Placental epithelial cell (primary cell): Measurements from ENCODE around the gene KRTAP4-12. TPM values are rescaled to one million over a fixed set of nuclear protein-coding genes. Genes with fewer than 3 reads are reported as not detected.

ENCODE experiments used
- total RNA-seq: library from RNA; depleted of rRNA; stranded (reverse); fragments of >200 nt; gene quantifications from 2 replicates; pipeline ENCODE4 v1.2.3, GENCODE V29; 2012

KRTAP4-12 gene
- not detected in 2 replicates for total RNA-seq

GRCh38 chr17:41123991-41124371 lies at the start of gene KRTAP4-12:
Gene KRTAP4-12, minus strand, starts transcription at chr17:41124182. Its CDS starts 60 bp downstream, at chr17:41124122.

DNA sequence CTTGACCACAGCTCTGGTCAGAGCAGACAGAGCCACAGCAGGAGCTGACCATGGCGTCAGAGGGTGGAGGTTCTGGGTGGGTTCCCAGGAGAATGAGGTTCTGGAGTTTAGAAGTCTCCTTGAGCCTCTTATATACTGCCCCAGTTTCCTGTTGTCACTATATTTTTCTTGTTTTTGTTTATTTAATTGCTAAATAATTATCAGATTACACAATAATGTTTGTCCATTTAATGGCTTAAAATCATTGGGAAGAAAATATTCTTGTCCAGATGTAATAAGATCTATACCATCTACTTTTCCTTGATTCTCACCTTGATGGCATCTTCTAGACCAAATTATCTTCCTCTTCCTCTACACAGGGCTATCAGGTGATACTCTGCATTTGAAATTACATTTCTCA lies 44.1 kb upstream of the KRTAP4-12 start, which contains the start of gene KRTAP4-3:
KRTAP4-3 (minus strand) TSS at position 101 of the 400 bp plus-strand sequence; CDS start at position 52, 49 bp downstream.

GRCh38 chr17:41160648-41161047 lies 36.7 kb upstream of the KRTAP4-12 start, which contains the start of gene KRTAP4-4:
Gene KRTAP4-4, minus strand, starts transcription at chr17:41160748. Its CDS starts 57 bp downstream, at chr17:41160691.

DNA sequence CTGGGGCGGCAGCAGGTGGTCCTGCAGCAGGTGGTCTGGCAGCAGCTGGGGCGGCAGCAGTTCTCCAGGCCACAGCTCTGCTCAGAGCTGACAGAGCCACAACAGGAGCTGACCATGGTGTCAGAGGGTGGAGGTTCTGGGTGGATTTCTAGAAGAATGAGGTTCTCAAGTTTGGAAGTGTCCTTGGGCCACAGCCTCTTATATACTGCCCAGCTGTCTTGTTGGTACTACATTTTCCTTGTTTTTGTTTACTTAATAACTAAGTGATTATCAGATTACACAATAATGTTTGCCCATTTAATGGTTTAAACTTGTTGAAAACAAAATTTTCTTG lies 25.6 kb upstream of the KRTAP4-12 start, which contains the start of gene KRTAP4-5:
KRTAP4-5 (minus strand) TSS at position 174 of the 334 bp plus-strand sequence; CDS start at position 116, 58 bp downstream.

GRCh38 chr17:41140360-41141131 lies 16.6 kb upstream of the KRTAP4-12 start, which contains the start of gene KRTAP4-6:
Gene KRTAP4-6, minus strand, starts transcription at chr17:41140544. Its CDS starts 57 bp downstream, at chr17:41140487.

GRCh38 chr17:41117846-41118386 lies 6.1 kb downstream of the KRTAP4-12 start, which contains the start of gene KRTAP4-11:
Gene KRTAP4-11, minus strand, starts transcription at chr17:41118373. Its CDS starts 58 bp downstream, at chr17:41118315.

GRCh38 chr17:41105347-41105746 lies 18.6 kb downstream of the KRTAP4-12 start, which contains the start of gene KRTAP4-9:
Gene KRTAP4-9, plus strand, starts transcription at chr17:41105389. Its CDS starts 0 bp downstream, at chr17:41105389.

DNA sequence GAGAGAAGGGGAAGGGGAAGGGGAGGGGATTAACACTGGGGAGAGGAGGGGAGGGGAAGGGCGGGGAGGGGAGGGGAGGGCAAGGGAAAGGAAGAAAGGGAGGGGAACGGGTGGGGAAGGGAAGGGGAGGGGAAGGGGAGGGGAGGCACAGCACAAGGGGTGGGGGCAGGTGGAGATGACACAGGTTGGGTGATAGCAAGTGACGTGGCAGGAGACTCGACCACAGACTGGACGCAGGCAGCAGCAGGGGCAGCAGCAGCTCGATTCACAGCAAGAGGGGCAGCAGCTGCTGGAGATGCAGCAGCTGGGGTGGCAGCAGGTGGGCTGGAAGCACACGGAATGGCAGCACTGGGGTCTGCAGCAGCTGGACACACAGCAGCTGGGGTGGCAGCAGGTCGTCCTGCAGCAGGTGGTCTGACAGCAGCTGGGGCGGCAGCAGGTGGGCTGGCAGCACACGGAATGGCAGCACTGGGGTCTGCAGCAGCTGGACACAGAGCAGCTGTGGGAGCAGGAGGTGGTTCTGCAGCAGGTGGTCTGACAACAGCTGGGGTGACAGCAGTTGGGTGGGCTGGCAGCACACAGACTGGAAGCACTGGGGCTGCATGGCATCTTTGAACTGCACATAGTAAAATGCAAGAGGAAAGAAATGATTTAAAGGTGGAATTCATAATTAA lies 22.3 kb downstream of the KRTAP4-12 start, which contains the start of gene KRTAP4-16:
KRTAP4-16 (minus strand) TSS at position 624 of the 674 bp plus-strand sequence; CDS start at position 624, 0 bp downstream.

DNA sequence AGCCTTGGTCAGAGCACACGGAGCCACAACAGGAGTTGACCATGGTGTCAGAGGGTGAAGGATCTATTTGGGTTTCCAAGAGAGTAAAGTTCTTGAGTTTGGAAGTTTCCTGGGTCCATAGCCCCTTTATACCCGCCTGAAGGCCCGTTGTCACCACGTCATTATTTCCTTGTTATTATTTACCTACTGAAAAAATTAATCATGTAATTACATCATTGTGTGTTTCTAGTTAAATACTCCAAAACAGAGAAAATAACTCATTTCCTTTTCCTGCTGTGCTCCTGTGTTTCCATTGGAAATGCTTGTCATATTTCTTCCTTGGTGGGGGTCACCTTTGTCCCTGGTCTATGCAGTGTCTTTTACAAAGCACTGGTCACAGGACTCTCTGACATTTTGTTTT lies 25.9 kb downstream of the KRTAP4-12 start, which contains the start of gene KRTAP4-8:
KRTAP4-8 (minus strand) TSS at position 101 of the 400 bp plus-strand sequence; CDS start at position 43, 58 bp downstream.

DNA sequence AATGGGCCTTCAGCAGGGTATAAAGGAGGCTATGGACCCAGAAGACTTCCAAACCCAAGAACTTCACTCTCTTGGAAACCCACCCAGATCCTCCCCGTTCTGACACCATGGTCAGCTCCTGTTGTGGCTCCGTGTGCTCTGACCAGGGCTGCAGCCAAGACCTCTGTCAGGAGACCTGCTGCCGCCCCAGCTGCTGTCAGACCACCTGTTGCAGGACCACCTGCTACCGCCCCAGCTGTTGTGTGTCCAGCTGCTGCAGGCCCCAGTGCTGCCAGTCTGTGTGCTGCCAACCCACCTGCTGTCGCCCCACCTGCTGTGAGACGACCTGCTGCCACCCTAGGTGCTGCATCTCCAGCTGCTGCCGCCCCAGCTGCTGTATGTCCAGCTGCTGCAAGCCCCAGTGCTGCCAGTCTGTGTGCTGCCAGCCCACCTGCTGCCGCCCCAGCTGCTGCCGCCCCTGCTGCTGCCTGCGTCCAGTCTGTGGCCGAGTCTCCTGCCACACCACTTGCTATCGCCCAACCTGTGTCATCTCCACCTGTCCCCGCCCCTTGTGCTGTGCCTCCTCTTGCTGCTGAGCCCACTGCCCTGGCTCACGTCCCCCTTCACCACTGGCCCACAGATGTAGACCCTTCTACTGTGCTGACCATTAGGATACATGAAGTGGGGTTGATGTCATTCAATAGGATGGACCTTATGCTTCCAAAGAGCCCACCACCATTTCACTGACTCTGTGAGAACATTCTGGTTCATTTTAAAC lies 39.7 kb downstream of the KRTAP4-12 start, which contains the start of gene KRTAP4-7:
KRTAP4-7 (plus strand) TSS at position 51 of the 757 bp plus-strand sequence; CDS start at position 108, 57 bp downstream.

Other genes with a start within 250 kb of the KRTAP4-12 start
- gene KRT20, start 238.9 kb downstream of the KRTAP4-12 start, total RNA-seq = not detected in 2 replicates
- 0.79 and 1.4 TPM in 2 replicates for gene KRT23, start 186.5 kb downstream of the KRTAP4-12 start, total RNA-seq
- gene KRT39, start 157.2 kb downstream of the KRTAP4-12 start, total RNA-seq = not detected in 2 replicates
- gene KRT40, start 139.9 kb downstream of the KRTAP4-12 start, total RNA-seq = not detected in 2 replicates
- not detected in 2 replicates for gene KRTAP3-3, start 130.0 kb downstream of the KRTAP4-12 start, total RNA-seq
- gene KRTAP3-2, start 124.3 kb downstream of the KRTAP4-12 start, total RNA-seq = not detected in 2 replicates
- gene KRTAP3-1, start 115.1 kb downstream of the KRTAP4-12 start, total RNA-seq = not detected in 2 replicates
- gene KRTAP1-5, start 97.0 kb downstream of the KRTAP4-12 start, total RNA-seq = not detected in 2 replicates
- gene KRTAP1-4, start 94.0 kb downstream of the KRTAP4-12 start, total RNA-seq = not detected in 2 replicates
- gene KRTAP1-3, start 89.3 kb downstream of the KRTAP4-12 start, total RNA-seq = not detected in 2 replicates
- not detected in 2 replicates for gene KRTAP1-1, start 82.7 kb downstream of the KRTAP4-12 start, total RNA-seq
- not detected in 2 replicates for gene KRTAP2-1, start 76.9 kb downstream of the KRTAP4-12 start, total RNA-seq
- not detected in 2 replicates for gene KRTAP2-2, start 69.0 kb downstream of the KRTAP4-12 start, total RNA-seq
- 2.3 TPM in 1 of 2 replicates, not detected in the other for gene KRTAP2-3, start 64.1 kb downstream of the KRTAP4-12 start, total RNA-seq
- not detected in 2 replicates for gene KRTAP2-4, start 58.3 kb downstream of the KRTAP4-12 start, total RNA-seq
- not detected in 2 replicates for gene KRTAP4-7, start 40.0 kb downstream of the KRTAP4-12 start, total RNA-seq
- gene KRTAP4-8, start 26.0 kb downstream of the KRTAP4-12 start, total RNA-seq = not detected in 2 replicates
- gene KRTAP4-16, start 22.0 kb downstream of the KRTAP4-12 start, total RNA-seq = not detected in 2 replicates
- gene KRTAP4-9, start 18.8 kb downstream of the KRTAP4-12 start, total RNA-seq = not detected in 2 replicates
- gene KRTAP4-11, start 5.8 kb downstream of the KRTAP4-12 start, total RNA-seq = not detected in 2 replicates
- gene KRTAP4-6, start 16.4 kb upstream of the KRTAP4-12 start, total RNA-seq = not detected in 2 replicates
- not detected in 2 replicates for gene KRTAP4-5, start 25.6 kb upstream of the KRTAP4-12 start, total RNA-seq
- gene KRTAP4-4, start 36.6 kb upstream of the KRTAP4-12 start, total RNA-seq = not detected in 2 replicates
- gene KRTAP4-3, start 44.0 kb upstream of the KRTAP4-12 start, total RNA-seq = not detected in 2 replicates
- gene KRTAP4-2, start 54.0 kb upstream of the KRTAP4-12 start, total RNA-seq = not detected in 2 replicates
- not detected in 2 replicates for gene KRTAP4-1, start 60.7 kb upstream of the KRTAP4-12 start, total RNA-seq
- not detected in 2 replicates for gene KRTAP9-1, start 65.7 kb upstream of the KRTAP4-12 start, total RNA-seq
- not detected in 2 replicates for gene KRTAP9-2, start 102.5 kb upstream of the KRTAP4-12 start, total RNA-seq
- not detected in 2 replicates for gene KRTAP9-3, start 108.3 kb upstream of the KRTAP4-12 start, total RNA-seq
- not detected in 2 replicates for gene KRTAP9-8, start 113.8 kb upstream of the KRTAP4-12 start, total RNA-seq
- gene KRTAP9-4, start 125.5 kb upstream of the KRTAP4-12 start, total RNA-seq = not detected in 2 replicates
- gene KRTAP9-9, start 131.2 kb upstream of the KRTAP4-12 start, total RNA-seq = not detected in 2 replicates
- gene KRTAP9-6, start 141.2 kb upstream of the KRTAP4-12 start, total RNA-seq = not detected in 2 replicates
- gene KRTAP9-7, start 151.5 kb upstream of the KRTAP4-12 start, total RNA-seq = not detected in 2 replicates
- gene KRTAP29-1, start 178.7 kb upstream of the KRTAP4-12 start, total RNA-seq = not detected in 2 replicates
- gene KRTAP16-1, start 185.1 kb upstream of the KRTAP4-12 start, total RNA-seq = not detected in 2 replicates
- not detected in 2 replicates for gene KRTAP17-1, start 191.5 kb upstream of the KRTAP4-12 start, total RNA-seq
- not detected in 2 replicates for gene KRT33A, start 226.6 kb upstream of the KRTAP4-12 start, total RNA-seq
- gene KRT33B, start 245.6 kb upstream of the KRTAP4-12 start, total RNA-seq = 0.33 TPM in 1 of 2 replicates, not detected in the other